Measurements from ENCODE around the gene GARIN5A.

GARIN5A gene

DNA sequence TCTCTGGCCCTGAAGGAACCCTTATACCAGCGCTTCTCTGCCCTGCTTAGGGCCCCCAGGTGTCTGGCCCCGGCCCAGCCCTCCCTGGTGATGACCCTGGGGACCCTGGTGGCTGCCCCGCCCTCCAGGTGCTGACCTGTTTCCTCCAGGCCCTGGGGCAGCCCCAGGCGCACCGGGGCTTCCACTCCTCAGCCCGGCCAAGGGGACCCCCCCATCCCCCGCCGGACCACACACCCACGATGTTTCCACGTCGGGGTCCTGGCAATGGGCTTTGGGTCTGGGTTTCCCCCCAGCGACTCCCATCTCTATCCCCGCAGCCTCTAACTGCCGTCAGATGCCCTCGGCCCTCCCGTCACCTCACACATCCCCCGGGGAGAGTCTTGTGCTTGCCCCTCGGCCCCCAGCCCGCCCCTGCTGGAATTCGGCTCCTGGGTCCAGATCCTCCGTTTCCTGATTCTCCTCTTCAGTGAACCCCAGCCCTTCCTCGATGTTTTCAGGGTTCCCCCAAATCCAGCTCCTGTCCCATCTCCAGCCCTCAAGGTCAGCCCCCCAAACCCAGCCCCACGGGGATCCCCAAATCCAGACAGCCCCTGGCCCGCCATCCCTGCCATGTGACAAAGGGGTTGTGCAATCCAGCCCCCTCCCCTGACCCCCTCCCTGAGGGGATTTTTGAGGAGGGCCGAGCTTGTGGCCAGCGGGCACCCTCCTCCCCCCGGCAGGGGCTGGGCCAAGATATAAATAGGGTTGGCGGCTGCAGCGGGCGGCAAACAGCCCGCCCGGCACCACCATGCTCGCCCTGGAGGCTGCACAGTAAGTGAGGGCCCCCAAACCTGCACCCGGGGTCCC, 58.2 kb downstream of the GARIN5A start, which contains the start of gene SPIB:
Gene SPIB (plus strand): TSS at position 763 of the 846 bp plus-strand sequence. CDS start 25 bp downstream, at position 788.
- Mint-ChIP-seq H3K4me1 (ENCODE audit: low read depth) (peaks cover 18% of the 10 kb centered on the region), H3K36me3 (ENCODE audit: low read depth) (peaks cover 33% of the 10 kb centered on the region), H3K27ac (peak within 1 kb of the TSS; percentile 15), H3K4me3 (no peak within 1 kb of the TSS), H3K27me3 (peaks cover 39% of the 10 kb centered on the region), H3K9me3 (no peaks in the 10 kb centered on the region)
- DNase-seq: no peak

DNA sequence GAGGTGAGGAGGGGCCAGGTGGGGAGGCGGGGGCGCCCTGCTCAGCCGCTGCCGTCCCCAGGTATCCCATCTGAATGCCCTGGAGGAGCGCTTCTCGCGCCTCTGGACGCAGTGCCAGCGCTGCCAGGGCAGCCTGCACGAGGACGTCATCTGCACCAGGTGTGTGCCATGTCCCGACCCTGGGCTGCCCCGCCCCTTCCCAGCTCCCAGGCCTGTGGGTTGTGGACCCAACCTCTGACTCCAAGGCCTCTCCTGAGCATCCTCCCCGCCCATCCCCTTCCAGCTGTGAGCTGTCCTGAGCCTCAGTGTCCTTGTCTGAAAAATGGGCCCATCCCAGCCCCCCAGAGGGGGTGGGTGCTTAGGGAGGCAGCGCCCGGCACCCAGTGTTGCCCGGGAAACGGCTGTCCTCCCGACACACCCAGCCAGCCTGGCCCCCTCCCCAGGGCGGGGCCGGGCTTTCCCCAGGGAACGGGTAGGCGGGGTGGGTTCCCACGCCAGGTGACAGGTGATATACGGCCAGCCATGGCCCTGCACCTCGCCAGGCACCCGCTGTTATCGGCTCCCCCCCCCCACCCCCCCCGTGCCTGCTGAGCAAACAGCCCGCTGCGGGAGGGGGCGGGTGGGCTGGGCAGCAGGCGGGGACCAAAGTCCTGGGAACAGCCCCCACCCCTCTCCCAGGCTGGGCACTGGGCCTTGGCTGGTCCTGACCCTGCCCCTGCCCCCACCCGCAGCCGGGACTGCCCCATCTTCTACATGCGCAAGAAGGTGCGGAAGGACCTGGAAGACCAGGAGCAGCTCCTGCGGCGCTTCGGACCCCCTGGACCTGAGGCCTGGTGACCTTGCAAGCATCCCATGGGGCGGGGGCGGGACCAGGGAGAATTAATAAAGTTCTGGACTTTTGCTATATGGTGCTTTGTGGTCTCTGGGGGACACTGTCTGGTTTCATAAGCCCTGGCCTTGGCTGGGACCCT, 59.3 kb downstream of the GARIN5A start:
- H3K27ac Mint-ChIP-seq: no peak overlapping the region
- peaks cover 18% of the 10 kb centered on the region for H3K4me1 Mint-ChIP-seq (ENCODE audit: low read depth)
- no peak overlapping the region for H3K4me3 Mint-ChIP-seq
- peaks cover 42% of the 10 kb centered on the region for H3K36me3 Mint-ChIP-seq (ENCODE audit: low read depth)
- H3K27me3 Mint-ChIP-seq: peaks cover 36% of the 10 kb centered on the region
- DNase-seq: no peak
- H3K9me3 Mint-ChIP-seq: no peaks in the 10 kb centered on the region

All from activated T-cell treated with anti-CD3 and anti-CD28 coated beads, Interleukin-2, amount 50 U/mL, for 24 hours (primary cell).